NOMO-1 treated with dmso at 0.1 percent for 144 hours (cell line): Measurements from ENCODE around the gene TRIM27.
"Not testable (repeated sequence)": the region's sequence is repeated elsewhere in the genome, so short reads cannot be mapped to it uniquely, and the experiment has no call there.

Experiments used
- DNase-seq: peaks from one replicate; lab custom pipeline; 2025; ENCODE audit not compliant: unreplicated experiment; lab: John Stamatoyannopoulos, UW

Gene TRIM27

GRCh38 chr6:28943223-28943556 lies 19.4 kb upstream of the TRIM27 start:
- DNase-seq: no peak

DNA sequence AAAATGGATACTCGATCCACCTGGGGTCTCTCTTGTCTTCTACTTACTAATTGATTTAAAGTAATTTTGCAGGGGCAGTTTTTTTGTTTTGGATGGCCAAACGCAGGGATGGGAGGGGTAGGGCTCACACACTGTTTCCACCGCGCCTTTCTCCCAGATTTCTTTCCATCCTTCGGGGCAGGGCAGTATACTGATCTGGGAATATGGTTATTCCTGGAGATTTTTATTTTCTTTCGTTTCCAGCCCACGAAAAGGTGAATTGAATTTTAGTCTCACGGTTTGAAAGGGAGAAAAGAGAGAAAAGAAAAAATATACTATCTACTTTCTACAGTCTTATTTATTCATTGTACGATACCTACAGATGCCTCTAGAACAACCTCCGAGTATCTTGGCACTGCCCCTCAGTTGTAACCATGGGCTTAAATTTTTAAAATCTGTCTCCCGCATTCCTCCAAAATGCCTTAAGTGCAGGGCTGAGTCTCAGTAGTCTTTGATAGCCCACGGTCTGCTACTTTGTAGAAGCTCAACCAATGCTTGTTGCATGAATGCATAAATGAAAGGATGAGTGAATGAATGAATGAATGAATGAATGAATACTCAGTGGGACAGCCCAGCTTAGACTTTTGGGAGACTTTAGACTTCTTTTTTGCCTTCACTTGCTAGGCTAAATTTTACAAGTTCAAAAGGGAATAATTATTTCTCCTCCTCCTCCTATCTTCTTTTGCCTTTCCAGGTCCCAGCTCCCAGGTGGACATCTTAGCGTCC lies 18.1 kb upstream of the TRIM27 start:
- no peak for DNase-seq

DNA sequence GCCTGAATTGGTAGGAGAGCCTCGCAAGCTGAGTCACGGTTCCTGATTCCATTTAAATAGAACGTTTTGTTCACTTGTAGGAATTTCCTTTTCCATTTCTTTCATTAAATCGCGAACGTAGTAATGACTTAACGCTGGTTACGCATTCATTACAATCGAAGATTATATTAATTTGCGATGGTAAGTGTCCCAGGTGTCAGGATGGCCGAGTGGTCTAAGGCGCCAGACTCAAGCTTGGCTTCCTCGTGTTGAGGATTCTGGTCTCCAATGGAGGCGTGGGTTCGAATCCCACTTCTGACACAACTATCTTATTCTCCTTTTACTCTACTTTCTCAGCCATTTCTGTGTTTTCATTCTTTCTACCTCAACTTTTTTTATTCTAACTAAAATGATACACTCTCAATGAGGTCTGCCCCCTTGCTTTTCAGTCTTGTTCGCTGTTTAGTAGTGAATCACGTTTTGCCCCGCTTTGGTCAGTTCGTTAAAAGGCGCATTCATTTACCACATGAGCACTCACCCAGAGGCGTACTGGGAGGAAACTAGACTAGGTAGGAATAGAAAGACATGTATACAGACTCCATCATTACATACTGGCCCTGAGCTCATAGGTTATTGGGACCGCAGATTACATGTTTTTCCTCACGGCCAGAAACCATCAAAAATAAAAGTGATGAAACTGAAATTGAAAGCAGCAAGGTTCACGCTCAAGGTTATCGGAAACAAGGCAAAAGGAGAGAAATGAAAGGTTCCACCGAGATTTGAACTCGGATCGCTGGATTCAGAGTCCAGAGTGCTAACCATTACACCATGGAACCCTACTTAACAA lies 17.3 kb upstream of the TRIM27 start:
- peak; percentile 22 for DNase-seq

DNA sequence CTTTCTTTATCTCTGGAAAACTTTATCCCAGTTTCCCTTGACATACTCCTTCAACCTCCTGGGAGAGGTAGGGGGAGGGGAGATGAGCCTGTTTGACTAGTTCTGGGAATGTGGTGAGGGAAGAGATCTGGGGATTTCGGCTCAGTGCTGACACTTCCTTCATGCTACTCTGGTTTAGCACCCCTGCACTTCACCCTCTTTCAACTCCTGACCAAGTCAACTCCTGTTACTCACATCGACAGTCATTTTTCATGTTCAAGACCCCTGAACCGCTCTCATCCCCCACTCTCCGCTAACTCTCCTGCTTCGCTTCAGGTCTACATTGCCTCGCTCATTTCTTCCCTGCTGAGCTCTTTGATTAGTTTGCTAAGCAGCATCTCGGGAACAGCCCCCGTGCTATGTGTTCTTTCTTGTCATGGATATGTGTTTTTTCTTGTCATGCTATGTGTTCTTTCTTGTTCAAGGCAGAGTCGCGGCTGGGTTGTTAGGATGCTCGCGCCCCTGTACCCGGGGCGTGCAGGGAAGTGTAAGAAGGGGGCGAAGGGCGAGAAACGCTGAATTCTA lies 16.6 kb upstream of the TRIM27 start:
- DNase-seq: no peak

GRCh38 chr6:28933069-28933468 lies 9.3 kb upstream of the TRIM27 start:
- no peak for DNase-seq

DNA sequence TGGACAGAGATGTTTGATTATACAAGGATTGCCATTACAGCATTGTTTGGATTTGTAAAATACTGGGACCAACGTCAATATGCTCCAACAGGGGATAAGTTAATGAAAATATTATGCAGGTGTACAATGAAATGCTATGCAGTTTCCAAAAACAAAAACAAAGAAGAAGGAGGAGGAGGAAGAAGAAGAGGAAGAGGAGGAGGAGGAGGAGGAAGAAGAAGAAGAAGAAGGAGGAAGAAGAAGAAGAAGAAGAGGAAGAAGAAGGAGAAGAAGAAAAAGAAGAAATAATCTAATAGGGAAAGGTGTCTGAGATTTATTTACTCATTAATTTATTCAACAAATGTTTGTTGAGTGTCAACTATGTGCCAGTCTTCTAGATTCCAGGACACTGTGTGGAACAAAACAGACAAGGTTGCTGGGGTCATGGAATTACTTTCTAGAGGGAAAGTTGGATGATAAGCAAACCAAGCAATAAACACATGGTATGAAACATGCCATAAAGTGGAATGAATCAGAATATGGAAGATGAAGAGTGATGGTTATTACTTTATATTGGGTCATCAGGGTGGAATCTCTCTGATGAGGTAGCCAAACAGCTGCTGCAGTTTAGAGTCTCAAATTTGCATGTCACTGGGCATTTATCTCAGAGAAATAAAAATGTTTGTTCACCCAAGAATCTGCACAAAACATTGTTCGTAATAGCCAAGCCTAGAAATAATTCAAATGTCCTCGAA lies 6.3 kb upstream of the TRIM27 start:
- DNase-seq: no peak

GRCh38 chr6:28929339-28929738 lies 5.6 kb upstream of the TRIM27 start:
- not testable (repeated sequence) for DNase-seq

DNA sequence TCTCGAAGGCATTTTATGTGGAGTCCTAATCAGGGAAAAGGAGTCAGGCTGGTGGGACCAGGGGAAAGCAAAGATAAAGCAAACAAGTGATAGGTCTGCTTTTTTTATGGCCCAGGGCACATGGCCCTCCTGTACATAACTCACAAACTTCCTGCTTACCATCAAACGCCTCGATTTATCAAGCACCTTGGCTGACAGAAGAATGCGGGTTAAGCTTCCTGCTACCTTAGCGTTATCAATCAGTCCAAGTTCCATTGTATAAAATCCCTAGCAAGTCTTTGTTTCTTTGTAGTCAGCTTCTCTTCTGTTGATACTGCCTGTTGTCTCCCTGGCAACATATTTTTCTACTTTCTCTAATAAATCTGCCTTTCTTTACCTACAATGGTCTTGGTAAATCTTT lies 4.1 kb upstream of the TRIM27 start:
- no peak for DNase-seq

- peak; percentile 52 for DNase-seq
These were observed 916 bp downstream of the TRIM27 start for GRCh38 chr6:28922821-28923317.

- no peak for DNase-seq
These were observed 1.6 kb downstream of the TRIM27 start for GRCh38 chr6:28922004-28922820.

DNA sequence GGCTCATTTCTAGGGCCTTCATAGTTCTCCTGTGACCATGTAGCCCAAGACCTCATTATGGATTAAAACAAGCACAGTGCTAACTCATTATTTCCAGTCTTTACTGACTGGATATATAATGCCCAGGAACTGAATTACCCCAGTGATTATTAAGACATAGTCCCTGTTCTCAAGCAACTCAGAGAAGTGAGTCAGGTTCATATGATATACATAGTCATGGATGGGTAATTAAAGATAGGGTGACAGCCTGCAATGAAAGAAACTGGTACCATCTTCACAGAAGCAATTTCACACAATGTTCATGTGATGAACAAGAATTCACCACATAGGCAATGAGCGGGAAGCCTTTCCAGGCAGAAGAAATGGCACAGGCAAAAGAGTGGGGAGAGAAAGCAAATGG lies 3.5 kb downstream of the TRIM27 start:
- DNase-seq: no peak

DNA sequence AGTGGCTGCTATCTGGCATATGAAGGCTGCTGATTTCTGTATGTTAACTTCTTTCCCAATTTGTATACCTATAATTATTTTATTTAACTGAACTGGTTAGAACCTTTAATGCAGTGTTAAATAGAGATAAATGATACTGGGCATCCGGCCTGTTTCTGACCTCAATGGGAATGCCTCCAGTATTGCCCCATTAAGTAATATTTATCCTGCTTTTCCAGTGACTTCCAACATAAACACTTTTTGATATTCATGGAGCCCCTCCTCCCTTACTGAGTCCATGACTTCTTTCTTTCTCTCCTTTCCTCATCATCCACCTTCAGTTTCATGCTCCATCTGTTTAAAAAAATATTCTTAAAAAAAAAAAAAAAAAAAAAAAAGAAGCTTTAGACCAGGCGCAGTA lies 8.8 kb downstream of the TRIM27 start:
- no peak for DNase-seq

- no peak for DNase-seq
These were observed 12.7 kb downstream of the TRIM27 start for GRCh38 chr6:28910901-28911690.

- no peak for DNase-seq
These were observed 16.4 kb downstream of the TRIM27 start for GRCh38 chr6:28907394-28907793.

DNA sequence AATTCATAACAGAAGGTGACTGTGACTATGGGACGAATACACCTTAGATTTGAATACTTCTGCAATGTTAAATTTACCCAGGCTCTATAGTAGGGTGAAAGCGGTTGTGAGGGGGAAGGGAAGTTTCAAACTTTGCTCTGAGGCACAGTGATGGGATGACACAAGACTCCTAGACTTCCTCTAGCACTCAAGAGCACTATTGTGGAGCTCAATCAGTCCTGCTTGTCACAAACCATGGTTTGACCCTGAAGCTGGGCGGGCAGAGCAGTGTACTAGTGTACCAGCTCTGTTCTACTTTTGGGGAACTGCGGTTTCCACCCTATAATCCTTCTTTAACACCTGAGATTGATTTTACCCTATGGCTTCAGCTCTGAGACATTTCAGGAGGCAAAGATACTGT lies 17.1 kb downstream of the TRIM27 start:
- DNase-seq: peak; percentile 66

GRCh38 chr6:28903686-28904085 lies 20.1 kb downstream of the TRIM27 start:
- no peak for DNase-seq

- no peak for DNase-seq
These were observed 22.0 kb downstream of the TRIM27 start for GRCh38 chr6:28901831-28902230.

- peak; percentile 25 for DNase-seq
These were observed 23.1 kb downstream of the TRIM27 start for GRCh38 chr6:28900577-28901256.

- no peak for DNase-seq
These were observed 25.1 kb downstream of the TRIM27 start for GRCh38 chr6:28898710-28898965.
